Right lung (tissue), 5 donors: ENCODE results near the gene ADRA2A. TPM values are rescaled to one million over a fixed set of nuclear protein-coding genes. Genes with fewer than 3 reads are reported as not detected.

ENCODE experiments used
- DNase-seq, 2 donors: peaks; one replicate each; pipeline ENCODE4 v3.0.0-alpha.2; 2013
- polyA plus RNA-seq, 5 donors: library from polyadenylated mRNA; unstranded; fragments of 120-200 nt; gene quantifications; one replicate each; pipeline versions ENCODE4 v1.2.1 to v1.2.3, GENCODE V29; 2013; ENCODE audit warnings: inconsistent platforms in 1 of 5, low replicate concordance in 1 of 5; ENCODE audit not compliant: insufficient read length in 5 of 5, insufficient read depth in 1 of 5

The ADRA2A gene
- polyA plus RNA-seq, 5 donors, result 0.29 to 0.91 (median 0.33) TPM

GRCh38 chr10:111130471-111130870 lies 53.6 kb downstream of the ADRA2A start:
- DNase-seq, result no peak

Other genes starting within 250 kb of the ADRA2A start
- gene PDCD4, start 205.1 kb upstream of the ADRA2A start, polyA plus RNA-seq, result 100 to 1,000 TPM; 182 to 290 (median 232) TPM
- 10 to 100 TPM; 40.9 to 62.5 (median 56.5) TPM for gene BBIP1, start 157.8 kb upstream of the ADRA2A start, polyA plus RNA-seq
- gene SHOC2, start 157.4 kb upstream of the ADRA2A start, polyA plus RNA-seq, result 10 to 100 TPM; 29.4 to 43.0 (median 35.9) TPM